Right lobe of liver (tissue), 6 donors: ENCODE measurements around the gene CSF3R. TPM values are rescaled to one million over a fixed set of nuclear protein-coding genes. Genes with fewer than 3 reads are reported as not detected.

Source experiments
- ATAC-seq, 4 donors: fragments of 200-7000 bp; cut with Tn5 transposase; one replicate each; pipeline ENCODE4 v1.9.1; 2020; ENCODE audit warnings: mild to moderate bottlenecking in 4 of 4, moderate library complexity in 4 of 4
- DNase-seq, 3 donors: peaks; one replicate each; pipeline ENCODE4 v3.0.0-alpha.2; 2020
- H3K27ac ChIP-seq, 3 donors: fragments of 200-600 bp; one replicate each; pipeline ENCODE4 v1.8.0; 2022
- H3K27me3 ChIP-seq, 2 donors: fragments of 200-600 bp; one replicate each; pipeline ENCODE4 v1.8.0; 2022
- H3K36me3 ChIP-seq, 4 donors: fragments of 200-600 bp; sonication (generic) in 1 of 4; one replicate each; pipeline versions ENCODE4 v1.5.1 to v1.8.0; 2017 to 2022; ENCODE audit warnings: control low read depth in 1 of 4
- H3K4me1 ChIP-seq, 4 donors: fragments of 200-600 bp; sonication (generic) in 1 of 4; one replicate each; pipeline versions ENCODE4 v1.5.1 to v1.8.0; 2017 to 2022; ENCODE audit warnings: control low read depth in 1 of 4
- H3K4me3 ChIP-seq, 3 donors: fragments of 200-600 bp; one replicate each; pipeline ENCODE4 v1.8.0; 2022
- H3K9me3 ChIP-seq, 4 donors: fragments of 200-600 bp; sonication (generic) in 1 of 4; one replicate each; pipeline versions ENCODE4 v1.5.1 to v1.8.0; 2017 to 2022; ENCODE audit warnings: control low read depth in 1 of 4
- CTCF ChIP-seq, 4 donors: fragments of 200-600 bp in 3 of 4; fragments of 450-650 bp in 1 of 4; IDR thresholded peaks; one replicate each; pipeline versions ENCODE4 v1.5.1 to v1.8.0; 2016 to 2022; ENCODE audit warnings: antibody characterized with exemption in 4 of 4, mild to moderate bottlenecking in 2 of 4
- POLR2A ChIP-seq: fragments of 450-650 bp; IDR thresholded peaks from one replicate; pipeline ENCODE4 v1.6.1; 2017; ENCODE audit warnings: antibody characterized with exemption, mild to moderate bottlenecking
- WGBS: methylation state at CpG from one replicate; pipeline ENCODE4 v1.1.6; 2018; ENCODE audit warnings: low coverage, low lambda C conversion rate; ENCODE audit not compliant: insufficient coverage; ENCODE audit errors: missing lambda C conversion rate; 5-methylcytosine and 5-hydroxymethylcytosine counted together
- intact Hi-C, 2 donors: fragments of 100-400 bp; cut with DNase I; formaldehyde crosslinking; loops; one replicate each; pipeline versions ENCODE4 v1.11.2 to v1.14.1; 2022
- total RNA-seq, 6 experiments: library from RNA; depleted of rRNA in 2 of 6; stranded (reverse); fragments of >200 nt in 2 of 6; fragmentation: NEBNext Ultra II Directional in 3 of 6; extraction: Animal tissue kit (Norgen Biotek cat#: 25700) in 3 of 6; gene quantifications; one replicate each; pipeline versions ENCODE4 v1.1.0 to v1.2.4, GENCODE V29; 2016 to 2023
- donor health status: DM: no; HTN: yes; CAD: no.
- donor health status: DM: no; HTN: no; CAD: no.
- donor health status: DM: no; HTN: no; CAD: no.
- donor health status: DM: no; HTN: yes; CAD: no.
- donor health status: DM: no; HTN: yes; CAD: no.

Gene CSF3R
- total RNA-seq, 6 experiments from 2014 or later, result 4.1 to 14.0 (median 9.5) TPM

- Histone ChIP-seq H3K27me3 (no peaks in the 10 kb centered on the region), H3K4me3 (no peak overlapping the region), H3K36me3 (peaks cover 0 to 53% (median 17%) of the 10 kb centered on the region in 4 donors), H3K4me1 (no peaks in the 10 kb centered on the region), H3K27ac (no peak overlapping the region), H3K9me3 (no peaks in the 10 kb centered on the region)
- 45% methylated on average over 5 of the region's 5 CpGs for WGBS
- intact Hi-C loops, result no loop called here
- TF ChIP-seq CTCF (IDR thresholded peaks at IDR 0.05) (no peak), POLR2A (no peak)
- ATAC-seq (no peak), DNase-seq (no peak)
These were observed 25.0 kb downstream of the CSF3R start for GRCh38 chr1:36457691-36458090.

- ATAC-seq, result no peak
- H3K9me3 ChIP-seq, result no peaks in the 10 kb centered on the region
These were observed 26.3 kb downstream of the CSF3R start for GRCh38 chr1:36456391-36456928.

GRCh38 chr1:36455386-36455785 lies 27.3 kb downstream of the CSF3R start:
- ATAC-seq (no peak), DNase-seq (no peak)
- intact Hi-C loops, result no loop called here
- H3K9me3 ChIP-seq, result no peaks in the 10 kb centered on the region
- H3K27ac ChIP-seq, result no peak overlapping the region
- 100% methylated on average over 1 of the region's 1 CpG for WGBS
- H3K36me3 ChIP-seq, result peaks cover 0 to 43% (median 17%) of the 10 kb centered on the region in 4 donors
- no peak for TF ChIP-seq CTCF (IDR thresholded peaks at IDR 0.05)
- no peak for TF ChIP-seq POLR2A
- no peak overlapping the region for H3K4me3 ChIP-seq
- no peaks in the 10 kb centered on the region for H3K4me1 ChIP-seq
- no peaks in the 10 kb centered on the region for H3K27me3 ChIP-seq

More at GRCh38 chr1:36456391-36456928, 26.3 kb downstream of the CSF3R start:
- Histone ChIP-seq H3K4me3 (no peak overlapping the region), H3K4me1 (no peaks in the 10 kb centered on the region), H3K27me3 (no peaks in the 10 kb centered on the region), H3K27ac (no peak overlapping the region), H3K36me3 (peaks cover 0 to 53% (median 17%) of the 10 kb centered on the region in 4 donors)
- TF ChIP-seq CTCF (IDR thresholded peaks at IDR 0.05) (no peak), POLR2A (no peak)
- intact Hi-C loops, result no loop called here
- no peak for DNase-seq

GRCh38 chr1:36453600-36454388 lies 28.9 kb downstream of the CSF3R start:
- ATAC-seq, result no peak
- peaks cover 0 to 33% (median 17%) of the 10 kb centered on the region in 4 donors for H3K36me3 ChIP-seq
- no peaks in the 10 kb centered on the region for H3K9me3 ChIP-seq
- TF ChIP-seq CTCF (IDR thresholded peaks at IDR 0.05), result no peak
- TF ChIP-seq POLR2A, result no peak
- no peak overlapping the region for H3K27ac ChIP-seq
- intact Hi-C loops, result no loop called here
- no peaks in the 10 kb centered on the region for H3K27me3 ChIP-seq
- no peak overlapping the region for H3K4me3 ChIP-seq
- H3K4me1 ChIP-seq, result no peaks in the 10 kb centered on the region
- DNase-seq, result no peak
- WGBS, result 91% methylated on average over 6 of the region's 6 CpGs
